ENCODE measurements around the gene MRPL50.

MRPL50 gene

DNA sequence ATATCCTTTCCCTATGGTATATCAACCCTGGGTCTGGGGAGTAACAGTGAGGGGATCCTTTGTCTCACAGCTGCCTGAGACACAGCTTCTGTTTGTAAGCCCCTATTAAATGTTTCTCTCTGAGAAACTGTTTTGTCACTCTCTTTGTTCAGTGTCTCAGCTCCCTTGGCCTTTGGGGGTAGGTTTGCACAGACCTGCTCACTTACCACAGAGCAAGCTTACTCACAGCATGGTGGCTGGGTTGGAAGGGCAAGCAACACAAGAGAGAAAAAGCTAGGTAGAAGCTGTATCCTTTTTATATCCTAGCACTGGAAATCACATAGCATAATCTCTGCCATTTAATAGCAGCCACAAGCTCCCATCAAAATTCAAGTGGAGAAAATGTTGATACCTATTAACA, 18.1 kb downstream of the MRPL50 start:
- no peak for DNase-seq

GRCh38 chr9:101376111-101376848, 22.1 kb downstream of the MRPL50 start:
- peak in 29 of 56 donors; percentile 4 to 52 (median 15) for DNase-seq

DNA sequence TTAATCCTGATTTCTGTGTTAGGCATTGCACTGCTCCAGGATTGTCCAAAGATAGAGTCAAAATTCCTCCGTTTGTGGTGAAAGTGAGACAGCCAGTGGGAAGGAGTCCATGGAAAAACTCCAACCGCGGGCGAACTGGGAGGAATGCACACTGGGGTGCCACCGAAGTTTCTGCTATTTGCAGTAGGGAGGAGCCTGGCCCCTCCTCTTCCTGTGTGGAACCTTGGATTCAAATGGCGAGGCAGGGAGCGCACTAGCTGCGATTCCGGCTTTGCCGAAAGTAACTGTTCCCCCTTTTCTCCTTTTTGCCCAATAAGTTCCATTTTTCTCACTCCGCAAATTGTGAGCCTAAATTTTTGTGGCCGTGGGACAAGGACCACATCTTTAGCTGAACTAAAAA, 22.9 kb downstream of the MRPL50 start:
- DNase-seq: no peak

- no peak for DNase-seq
These were observed 25.9 kb downstream of the MRPL50 start for GRCh38 chr9:101372327-101373118.

DNA sequence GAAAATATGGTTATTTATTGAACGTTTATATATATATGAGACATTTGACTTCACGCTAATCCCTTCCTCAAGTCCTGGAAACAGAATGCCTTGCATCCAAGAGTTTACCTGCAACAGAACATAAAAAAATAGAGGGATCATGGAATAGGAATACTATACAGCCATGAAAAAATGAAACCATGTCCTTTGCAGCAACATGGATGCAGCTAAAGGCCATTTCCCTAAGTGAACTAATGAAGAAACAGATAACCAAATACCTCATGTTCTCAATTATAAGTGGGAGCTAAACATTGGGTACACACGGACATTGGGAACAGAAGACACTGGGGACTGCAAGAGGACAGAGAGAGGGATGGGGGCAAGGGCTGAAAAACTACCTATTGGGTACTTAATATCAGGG, 26.6 kb downstream of the MRPL50 start:
- no peak for DNase-seq

DNA sequence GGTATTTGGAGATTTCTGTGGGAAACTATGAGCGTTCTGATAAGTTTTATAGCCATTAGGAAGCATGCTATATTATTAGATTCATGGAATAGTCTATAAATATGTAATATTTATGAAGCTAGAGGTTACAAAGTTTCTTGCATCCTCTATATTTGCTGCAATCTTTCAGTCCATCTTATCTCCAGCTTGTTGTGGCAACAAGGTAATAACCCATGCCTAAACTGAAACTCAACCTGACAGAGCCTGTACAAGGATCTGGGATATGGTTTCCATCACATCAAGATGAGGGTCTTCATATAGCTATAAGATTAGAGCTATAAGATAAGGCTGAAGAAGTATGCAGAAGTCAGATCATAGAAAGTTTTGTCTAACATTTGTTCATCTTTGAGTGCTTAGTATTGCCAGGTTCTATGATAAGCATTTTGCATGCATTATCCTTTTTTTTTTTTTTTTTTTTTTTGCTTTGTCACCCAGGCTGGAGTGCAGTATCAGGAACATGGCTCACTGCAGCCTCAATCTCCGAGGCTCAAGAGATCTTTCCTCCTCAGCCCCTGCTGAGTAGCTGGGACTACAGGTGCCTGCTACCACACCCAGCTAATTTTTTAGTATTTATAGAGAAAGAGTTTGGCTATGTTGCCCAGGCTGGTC, 28.4 kb downstream of the MRPL50 start:
- DNase-seq: no peak

GRCh38 chr9:101369286-101369685, 29.1 kb downstream of the MRPL50 start:
- no peak for DNase-seq

- no peak for DNase-seq
These were observed 31.1 kb downstream of the MRPL50 start for GRCh38 chr9:101367323-101367722.

GRCh38 chr9:101366038-101366756, 32.2 kb downstream of the MRPL50 start:
- DNase-seq: no peak

GRCh38 chr9:101365181-101365580, 33.2 kb downstream of the MRPL50 start:
- no peak for DNase-seq

GRCh38 chr9:101362450-101362849, 36.0 kb downstream of the MRPL50 start:
- no peak for DNase-seq

- no peak for DNase-seq
These were observed 37.8 kb downstream of the MRPL50 start for GRCh38 chr9:101360647-101361046.

DNA sequence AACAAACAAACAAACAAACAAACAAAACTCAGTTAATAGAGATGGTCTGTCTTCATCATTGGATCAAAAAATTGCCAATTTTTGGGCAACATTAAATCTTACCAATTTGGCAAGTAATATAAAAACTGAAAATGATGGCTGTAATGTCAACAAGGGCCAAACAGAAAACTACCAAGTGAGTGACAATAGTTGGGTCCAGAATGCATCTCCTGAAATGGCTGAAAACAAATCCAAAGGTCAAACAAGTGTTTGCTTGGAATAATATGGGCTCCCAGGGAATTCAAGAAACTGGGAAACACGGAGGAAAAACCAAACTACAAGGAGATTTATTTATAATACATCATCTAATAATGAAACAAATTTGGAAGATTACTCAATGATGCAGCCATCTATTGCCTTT, 38.7 kb downstream of the MRPL50 start:
- no peak for DNase-seq

- DNase-seq: no peak
These were observed 41.8 kb downstream of the MRPL50 start for GRCh38 chr9:101356619-101357018.

GRCh38 chr9:101354765-101355708, 43.4 kb downstream of the MRPL50 start:
- no peak for DNase-seq

GRCh38 chr9:101354143-101354764, 44.2 kb downstream of the MRPL50 start:
- no peak for DNase-seq

GRCh38 chr9:101353683-101354082, 44.7 kb downstream of the MRPL50 start:
- no peak for DNase-seq

DNA sequence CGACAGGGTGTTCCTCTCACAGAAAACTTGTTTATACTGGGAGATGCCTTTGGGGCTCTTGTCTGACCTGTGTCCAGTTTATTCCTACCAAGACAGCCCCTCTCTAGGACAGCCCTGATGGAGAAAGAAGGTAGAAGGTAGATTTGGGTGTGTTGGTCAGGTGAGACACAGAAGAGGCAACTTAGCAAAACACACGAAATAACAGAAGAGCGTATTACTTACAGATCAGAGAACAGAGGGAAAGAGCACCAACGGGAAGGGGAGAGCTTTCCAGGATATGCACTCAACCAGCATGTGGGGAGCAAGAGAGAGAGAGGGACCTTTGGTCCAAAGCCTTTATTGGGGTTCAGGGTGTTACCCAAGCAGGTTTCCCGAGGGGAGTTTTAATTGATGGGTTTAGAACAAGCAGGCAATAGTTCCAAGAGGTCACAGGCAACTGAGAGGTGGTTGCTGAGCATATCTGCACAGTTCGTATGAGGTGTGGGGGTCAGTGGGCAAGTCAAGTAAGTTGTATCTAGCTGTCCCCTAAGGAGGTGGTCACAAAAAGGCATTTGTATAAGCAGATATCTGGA, 45.4 kb downstream of the MRPL50 start:
- DNase-seq: no peak

DNA sequence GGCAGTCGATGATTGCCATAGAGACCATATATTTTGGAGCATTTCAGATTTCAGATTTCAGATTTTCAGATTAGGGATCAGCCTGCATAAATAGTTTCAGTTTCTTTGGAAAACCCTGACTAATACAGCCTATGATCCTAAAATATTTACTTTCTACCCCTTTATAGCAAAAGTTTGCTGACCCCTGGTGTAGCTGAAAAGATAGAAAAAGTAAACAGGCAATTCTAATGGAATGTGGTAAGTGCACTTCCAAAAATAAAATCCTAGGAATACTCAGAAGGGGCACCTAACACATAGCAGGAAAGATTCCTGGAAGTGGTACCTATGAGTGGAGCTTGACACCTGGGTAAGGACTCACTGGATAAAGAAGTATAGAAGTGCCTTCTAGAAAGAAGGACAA, 48.1 kb downstream of the MRPL50 start:
- DNase-seq: no peak

GRCh38 chr9:101342595-101342994, 55.8 kb downstream of the MRPL50 start:
- DNase-seq: no peak
